K562 (cell line): Measurements from ENCODE around the gene SUGT1. TPM values are rescaled to one million over a fixed set of nuclear protein-coding genes. Genes with fewer than 3 reads are reported as not detected.

ENCODE experiments used
- CHD2 ChIP-seq: IDR thresholded peaks from 2 replicates; pipeline ENCODE4 v1.6.1; 2011; ENCODE audit warnings: low read depth, low read length
- CTBP1 ChIP-seq: fragments of 450-650 bp; IDR thresholded peaks from 2 replicates; pipeline ENCODE4 v1.6.1; 2016; ENCODE audit warnings: borderline replicate concordance
- ETS1 ChIP-seq: conservative IDR thresholded peaks from 2 replicates; pipeline ENCODE4 v1.6.1; 2011; ENCODE audit warnings: low read depth, mild to moderate bottlenecking, low read length; ENCODE audit not compliant: control insufficient read depth
- ETV1 ChIP-seq: fragments of 450-650 bp; conservative IDR thresholded peaks from 2 replicates; pipeline ENCODE4 v1.6.1; 2016; ENCODE audit warnings: missing genetic modification characterization, control low read depth, low read depth, missing compliant biosample characterization
- ETV5 ChIP-seq: sonication (generic); formaldehyde crosslinking; IDR thresholded peaks from 2 replicates; pipeline ENCODE4 v1.4.0; 2020; ENCODE audit warnings: low read depth, mild to moderate bottlenecking, missing genetic modification reagents
- GABPB1 ChIP-seq: sonication (generic); formaldehyde crosslinking; IDR thresholded peaks from 2 replicates; pipeline ENCODE4 v1.8.0; 2022; ENCODE audit warnings: mild to moderate bottlenecking, missing genetic modification reagents
- KDM5B ChIP-seq: fragments of 200-600 bp; sonication (generic); IDR thresholded peaks from 2 replicates; pipeline ENCODE4 v1.6.1; 2012; ENCODE audit warnings: low read depth, mild to moderate bottlenecking, moderate library complexity, low read length, control low read depth, inconsistent platforms; ENCODE audit not compliant: insufficient replicate concordance
- MAZ ChIP-seq, 2 experiments: fragments of 450-650 bp in 1 of 2; sonication (generic) in 1 of 2; formaldehyde crosslinking; IDR thresholded peaks in 1 of 2; conservative IDR thresholded peaks in 1 of 2; 2 replicates each; pipeline versions ENCODE4 v1.4.0 to v1.5.0; 2020; ENCODE audit warnings: mild to moderate bottlenecking in 1 of 2, missing genetic modification reagents in 1 of 2
- NCOA1 ChIP-seq: fragments of 450-650 bp; IDR thresholded peaks from 2 replicates; pipeline ENCODE4 v1.6.1; 2016; ENCODE audit warnings: low read depth
- PHF21A ChIP-seq: fragments of 450-650 bp; IDR thresholded peaks from 2 replicates; pipeline ENCODE4 v1.6.1; 2017; ENCODE audit warnings: low read depth, borderline replicate concordance
- PHF8 ChIP-seq: fragments of 200-600 bp; sonication (generic); IDR thresholded peaks from 2 replicates; pipeline ENCODE4 v1.6.1; 2012; ENCODE audit warnings: mixed run types, mild to moderate bottlenecking, inconsistent platforms, low read length, moderate library complexity, borderline replicate concordance
- RBFOX2 ChIP-seq: fragments of 200-400 bp; formaldehyde crosslinking; IDR thresholded peaks from 2 replicates; pipeline ENCODE4 v1.6.1; 2017; ENCODE audit warnings: low read depth, mild to moderate bottlenecking, low read length, moderate library complexity
- RBM39 ChIP-seq: fragments of 200-400 bp; formaldehyde crosslinking; optimal IDR thresholded peaks from 2 replicates; pipeline ENCODE3; 2018; ENCODE audit warnings: low read depth, low read length
- RERE ChIP-seq: sonication (generic); formaldehyde crosslinking; IDR thresholded peaks from 2 replicates; pipeline ENCODE4 v1.8.0; 2023; ENCODE audit warnings: missing genetic modification reagents, mild to moderate bottlenecking, borderline replicate concordance
- SP2 ChIP-seq: IDR thresholded peaks from 2 replicates; pipeline ENCODE4 v1.6.1; 2011; ENCODE audit warnings: mild to moderate bottlenecking, low read depth, low read length, moderate library complexity; ENCODE audit not compliant: poor library complexity, severe bottlenecking; ENCODE audit errors: extremely low read depth
- TEAD4 ChIP-seq, 2 experiments: sonication (generic) in 1 of 2; formaldehyde crosslinking in 1 of 2; IDR thresholded peaks; 2 replicates each; pipeline versions ENCODE4 v1.6.1 to v1.8.0; 2012 to 2022; ENCODE audit warnings: borderline replicate concordance in 1 of 2, inconsistent platforms in 1 of 2, low read length in 1 of 2, mild to moderate bottlenecking in 1 of 2, missing genetic modification reagents in 1 of 2
- TRIM24 ChIP-seq, 2 experiments: fragments of 450-650 bp; IDR thresholded peaks; 2 replicates each; pipeline ENCODE4 v1.6.1; 2016
- ZFP91 ChIP-seq: sonication (generic); formaldehyde crosslinking; IDR thresholded peaks from 2 replicates; pipeline ENCODE4 v1.8.0; 2022; ENCODE audit warnings: mild to moderate bottlenecking, missing genetic modification reagents
- polyA plus RNA-seq, 8 experiments: library from polyadenylated mRNA; depleted of rRNA in 4 of 8; stranded (reverse) in 5 of 8; unstranded in 3 of 8; fragments of >200 nt; fragmentation: Nextera tagmentation in 2 of 8; fragmentation: Illumina TruSeq in 1 of 8; extraction: Ambion mirVana in 2 of 8; extraction: Trizol in 1 of 8; gene quantifications; 2 replicates each; pipeline versions ENCODE4 v1.2.1 to v1.2.3, GENCODE V29; 2011 to 2014; ENCODE audit warnings: inconsistent platforms in 1 of 8, missing spikeins in 1 of 8
- total RNA-seq, 7 experiments: library from RNA; depleted of rRNA in 6 of 7; stranded (reverse); fragments of >200 nt in 6 of 7; fragmentation: Illumina TruSeq in 2 of 7; extraction: Trizol in 2 of 7; gene quantifications; 2 replicates each; pipeline versions ENCODE4 v1.2.1 to v1.2.3, GENCODE V29; 2011 to 2021; ENCODE audit warnings: low replicate concordance in 1 of 7

The SUGT1 gene
- total and polyA plus RNA-seq, 9 of the 15 experiments (the other 6 are each of a cell fraction or from before 2014, with no cell fraction given), result 38.1 to 67.1 (median 53.8) TPM

GRCh38 chr13:52652196-52652979 is at the start of gene SUGT1 (continued):
- TF ChIP-seq RERE (CRISPR knock-in tag) (no peak), ETS1 (peak; percentile 27; the same call in 1 of the 2 replicates), PHF21A (no peak), NCOA1 (peak; percentile 88), TRIM24 (IDR thresholded peaks at IDR 0.05) (peak in 1 of 2 experiments; percentile 83; a peak in 2 of 4 replicates), CTBP1 (peak; percentile 31; the same call in 1 of the 2 replicates), SP2 (peak; percentile 81), GABPB1 (CRISPR knock-in tag) (peak; percentile 89; the same call in 1 of the 2 replicates), ETV1 (tag) (peak; percentile 68), RBFOX2 (peak; percentile 92), ZFP91 (CRISPR knock-in tag) (no peak), ETV5 (CRISPR knock-in tag) (peak; percentile 50; the same call in 1 of the 2 replicates), RBM39 (peak; percentile 43), PHF8 (peak; percentile 70; the same call in 1 of the 2 replicates), CHD2 (peak; percentile 92), MAZ (CRISPR knock-in tag; conservative IDR thresholded peaks at IDR 0.05 in 1 of 2, IDR thresholded peaks at IDR 0.05 in 1 of 2) (peak; percentile 30 to 73; a peak in 2 of 4 replicates), KDM5B (peak; percentile 68), TEAD4 (IDR thresholded peaks at IDR 0.05; ENCODE audit: low read length) (peak; percentile 27; the same call in 1 of the 2 replicates), TEAD4 (CRISPR knock-in tag; IDR thresholded peaks at IDR 0.05; ENCODE audit: borderline replicate concordance) (no peak)
